ENCODE results near the gene A3GALT2. TPM values are rescaled to one million over a fixed set of nuclear protein-coding genes. Genes with fewer than 3 reads are reported as not detected.

The A3GALT2 gene
- total RNA-seq, 1 donor from 2014 or later: not detected

- peak overlapping the region; percentile 75 for H3K27ac ChIP-seq
- intact Hi-C loops (cut with DNase I): no loop called here
- no peak for DNase-seq (ENCODE audit: extremely low spot score in 2 of 2)
Measured at GRCh38 chr1:33301273-33301984, 19.5 kb downstream of the A3GALT2 start.

DNA sequence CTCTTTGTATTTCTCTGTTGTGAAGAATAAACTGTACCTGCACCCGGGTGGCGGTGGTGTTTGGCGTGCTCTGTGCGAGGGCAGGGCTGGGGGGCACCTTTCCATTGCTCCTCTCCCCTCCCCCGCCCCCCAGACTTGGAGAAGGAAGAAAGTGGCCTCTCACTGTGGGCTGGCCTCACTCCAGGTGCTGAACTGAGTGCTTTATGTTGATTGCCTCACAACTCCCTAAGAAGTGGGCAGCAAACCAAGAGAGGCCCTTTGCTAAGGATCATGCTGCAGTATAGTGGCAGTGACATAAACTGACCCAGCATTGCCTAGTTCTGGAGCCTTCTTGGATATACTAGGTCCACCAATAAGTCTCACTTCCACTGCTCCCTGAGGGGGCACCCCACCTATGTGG, 20.2 kb downstream of the A3GALT2 start:
- Histone ChIP-seq H3K36me3 (peaks cover 0 to 22% of the 10 kb centered on the region in 2 donors), H3K27me3 (no peaks in the 10 kb centered on the region)
- intact Hi-C loops (cut with DNase I): no loop called here

More at GRCh38 chr1:33301273-33301984, 19.5 kb downstream of the A3GALT2 start:
- Histone ChIP-seq H3K27me3 (no peaks in the 10 kb centered on the region), H3K4me1 (peaks cover 22% of the 10 kb centered on the region), H3K36me3 (peaks cover 0 to 15% of the 10 kb centered on the region in 2 donors), H3K4me3 (no peak overlapping the region), H3K9me3 (no peaks in the 10 kb centered on the region)
- TF ChIP-seq POLR2A (IDR thresholded peaks at IDR 0.05) (no peak), CTCF (IDR thresholded peaks at IDR 0.05) (no peak), POLR2AphosphoS5 (IDR thresholded peaks at IDR 0.05; ENCODE audit: insufficient read depth in 1 of 2, low read depth in 1 of 2) (no peak)

DNA sequence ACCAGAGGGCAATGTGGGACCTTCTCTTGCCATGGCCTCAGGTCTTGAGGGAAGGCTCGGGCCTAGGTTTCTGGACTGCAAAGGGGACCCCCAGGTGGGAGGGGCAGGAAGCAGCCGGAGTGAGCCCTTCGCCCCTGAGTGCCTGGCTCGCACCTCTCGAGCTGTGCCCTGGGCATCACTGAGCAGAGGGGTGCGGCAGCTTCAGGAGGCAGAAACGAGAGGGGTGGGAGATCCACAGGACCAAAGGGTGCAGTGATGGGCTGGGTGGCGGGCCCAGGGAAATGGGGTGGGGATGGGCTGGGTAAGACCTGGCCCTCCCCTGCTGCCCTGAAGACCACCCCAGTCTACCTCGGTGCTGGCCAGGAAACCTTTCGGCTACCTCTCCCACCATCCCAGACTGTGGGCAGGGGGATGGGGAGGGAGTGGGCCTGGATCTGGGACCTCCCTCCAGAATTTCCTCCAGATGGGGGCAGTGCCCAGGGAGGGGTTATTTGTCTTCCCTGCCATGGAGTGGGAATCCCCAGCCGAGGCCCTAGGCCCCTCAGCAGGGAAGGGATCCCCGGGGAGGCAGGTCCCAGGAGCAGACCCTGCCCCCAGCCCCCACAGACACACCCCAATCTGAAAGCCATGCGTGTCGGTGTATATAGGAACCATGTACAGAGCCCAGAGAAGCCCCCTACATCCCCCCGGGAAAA, 21.3 kb downstream of the A3GALT2 start:
- Histone ChIP-seq H3K36me3 (peaks cover 0 to 29% of the 10 kb centered on the region in 2 donors), H3K27me3 (no peaks in the 10 kb centered on the region), H3K9me3 (no peaks in the 10 kb centered on the region), H3K4me1 (peaks cover 31% of the 10 kb centered on the region), H3K4me3 (no peak overlapping the region), H3K27ac (peak overlapping the region; percentile 75)
- no peak for DNase-seq (ENCODE audit: extremely low spot score in 2 of 2)
- TF ChIP-seq POLR2AphosphoS5 (IDR thresholded peaks at IDR 0.05; ENCODE audit: insufficient read depth in 1 of 2, low read depth in 1 of 2): no peak
- TF ChIP-seq CTCF (IDR thresholded peaks at IDR 0.05): no peak
- no peak for TF ChIP-seq POLR2A (IDR thresholded peaks at IDR 0.05)
- intact Hi-C loops (cut with DNase I): loop anchor here (5.0 kb wide), 1 partner anchor 68 kb away; no protein-coding TSS in a partner anchor

More for the DNA sequence above, 20.2 kb downstream of the A3GALT2 start:
- peak overlapping the region; percentile 75 for H3K27ac ChIP-seq
- TF ChIP-seq POLR2AphosphoS5 (IDR thresholded peaks at IDR 0.05; ENCODE audit: insufficient read depth in 1 of 2, low read depth in 1 of 2) (peak in 1 of 2 donors; percentile 44), CTCF (IDR thresholded peaks at IDR 0.05) (no peak)
- H3K4me1 ChIP-seq: peaks cover 20% of the 10 kb centered on the region
- no peaks in the 10 kb centered on the region for H3K9me3 ChIP-seq
- H3K4me3 ChIP-seq: no peak overlapping the region
- no peak for DNase-seq (ENCODE audit: extremely low spot score in 2 of 2)

GRCh38 chr1:33298623-33299277, 22.1 kb downstream of the A3GALT2 start:
- no peak for DNase-seq (ENCODE audit: extremely low spot score in 2 of 2)
- Histone ChIP-seq H3K4me3 (no peak overlapping the region), H3K4me1 (peaks cover 31% of the 10 kb centered on the region), H3K27me3 (no peaks in the 10 kb centered on the region), H3K27ac (peak overlapping the region; percentile 18), H3K36me3 (peaks cover 0 to 38% of the 10 kb centered on the region in 2 donors), H3K9me3 (no peaks in the 10 kb centered on the region)
- intact Hi-C loops (cut with DNase I): loop anchor here (5.0 kb wide), 1 partner anchor 69 kb away; no protein-coding TSS in a partner anchor
- TF ChIP-seq POLR2AphosphoS5 (IDR thresholded peaks at IDR 0.05; ENCODE audit: insufficient read depth in 1 of 2, low read depth in 1 of 2) (no peak), POLR2A (IDR thresholded peaks at IDR 0.05) (no peak), CTCF (IDR thresholded peaks at IDR 0.05) (peak; percentile 26 to 75 (median 73))

All from vagina (tissue), 2 donors.